KG1 (cell line): ENCODE results near the gene LAPTM5.
A peak's percentile ranks its signal among the peaks of the same experiment; 100 is the strongest.

Experiments
- DNase-seq: peaks from one replicate; lab custom pipeline; 2025; lab: John Stamatoyannopoulos, UW

Gene LAPTM5

DNA sequence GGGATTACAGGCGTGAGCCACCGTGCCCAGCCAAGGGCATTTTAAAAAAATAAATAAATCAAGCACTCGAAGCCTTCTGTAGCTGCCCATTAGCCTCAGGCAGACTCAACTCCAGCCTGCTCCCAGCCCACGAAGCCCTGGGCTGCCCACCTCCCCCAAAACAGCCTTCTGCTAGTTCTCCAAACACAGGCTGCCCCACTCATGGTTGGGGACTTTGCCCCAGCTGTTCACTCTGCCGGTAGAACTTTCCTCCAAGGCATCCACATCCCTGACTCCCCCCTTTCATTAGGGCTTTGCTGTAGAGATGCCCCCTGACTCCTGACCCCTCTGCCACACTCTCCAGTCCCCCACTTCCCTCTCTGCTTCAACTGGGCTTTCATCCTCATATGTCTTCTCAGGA lies 29.7 kb upstream of the LAPTM5 start:
- DNase-seq, result no peak

DNA sequence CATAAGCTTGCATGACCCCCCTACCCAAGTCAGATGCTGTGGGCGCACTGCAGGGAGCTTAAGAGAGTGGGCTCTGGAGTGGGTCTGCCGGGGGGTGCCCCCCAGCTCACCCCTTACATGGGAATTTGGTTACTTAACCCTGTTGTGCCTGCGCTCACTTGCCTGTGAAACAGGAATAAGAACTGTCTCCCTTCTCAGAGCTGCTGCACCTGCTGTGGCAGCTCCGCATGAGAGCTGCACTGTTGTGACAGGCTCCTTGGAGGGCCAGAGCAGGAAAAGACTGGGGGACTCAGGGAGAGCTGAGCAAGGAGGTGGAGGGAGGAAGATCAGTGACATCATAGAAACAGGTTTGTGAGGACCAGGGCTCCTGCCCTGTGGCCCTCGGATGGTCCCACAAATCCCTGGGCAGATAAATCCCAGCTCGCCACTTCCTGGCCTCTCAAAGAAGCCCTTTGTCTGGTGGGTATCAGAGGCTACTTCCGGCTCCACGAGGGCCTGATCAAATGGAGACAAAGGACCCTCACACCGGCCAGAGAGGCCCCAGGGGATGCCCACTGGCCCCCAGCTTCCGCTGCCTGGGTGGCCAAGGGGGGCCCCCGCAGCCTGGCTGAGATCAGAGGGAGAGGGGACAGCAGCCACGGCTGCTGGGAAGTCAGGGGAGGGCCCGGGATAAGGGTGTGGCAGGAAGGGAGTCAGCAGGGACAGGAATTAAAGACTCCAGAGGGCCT lies 28.9 kb upstream of the LAPTM5 start:
- DNase-seq, result no peak

DNA sequence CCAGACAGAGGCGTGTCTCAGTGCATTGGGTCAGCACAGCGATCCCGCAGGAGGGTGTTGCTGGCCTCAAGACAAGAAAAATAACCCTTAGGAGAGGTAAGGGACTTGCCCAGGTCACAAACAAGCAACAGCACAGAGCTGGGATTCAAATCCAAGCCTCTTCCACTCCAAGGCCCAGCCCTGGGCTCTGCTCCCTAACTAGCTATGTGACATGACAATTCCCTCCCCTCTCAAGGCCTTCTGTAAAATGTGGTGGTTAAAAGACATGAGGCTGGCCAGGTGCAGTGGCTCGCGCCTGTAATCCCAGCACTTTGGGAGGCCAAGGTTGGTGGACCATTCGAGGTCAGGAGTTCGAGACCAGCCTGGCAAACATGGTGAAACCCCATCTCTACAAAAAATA lies 28.1 kb upstream of the LAPTM5 start:
- DNase-seq, result no peak

DNA sequence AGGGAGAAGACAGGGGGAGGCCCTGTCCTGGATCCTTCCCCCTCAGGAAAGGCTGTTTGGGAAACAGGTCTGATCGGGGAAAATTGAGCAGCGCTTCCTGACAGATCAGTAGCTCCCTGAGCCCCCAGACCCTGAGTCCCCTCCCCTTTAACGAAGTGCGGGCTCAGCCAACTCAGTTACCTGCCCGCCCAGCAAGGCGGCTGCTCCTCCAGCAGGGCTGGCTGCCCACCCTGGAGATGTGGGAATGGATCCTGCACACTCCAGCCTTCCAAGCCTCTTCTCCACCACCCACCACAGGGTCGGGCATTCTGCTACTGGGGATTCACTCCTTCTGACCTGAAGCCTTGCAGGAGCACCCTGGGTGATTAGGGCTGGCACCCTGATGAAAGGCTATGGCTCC lies 27.6 kb upstream of the LAPTM5 start:
- DNase-seq, result no peak

DNA sequence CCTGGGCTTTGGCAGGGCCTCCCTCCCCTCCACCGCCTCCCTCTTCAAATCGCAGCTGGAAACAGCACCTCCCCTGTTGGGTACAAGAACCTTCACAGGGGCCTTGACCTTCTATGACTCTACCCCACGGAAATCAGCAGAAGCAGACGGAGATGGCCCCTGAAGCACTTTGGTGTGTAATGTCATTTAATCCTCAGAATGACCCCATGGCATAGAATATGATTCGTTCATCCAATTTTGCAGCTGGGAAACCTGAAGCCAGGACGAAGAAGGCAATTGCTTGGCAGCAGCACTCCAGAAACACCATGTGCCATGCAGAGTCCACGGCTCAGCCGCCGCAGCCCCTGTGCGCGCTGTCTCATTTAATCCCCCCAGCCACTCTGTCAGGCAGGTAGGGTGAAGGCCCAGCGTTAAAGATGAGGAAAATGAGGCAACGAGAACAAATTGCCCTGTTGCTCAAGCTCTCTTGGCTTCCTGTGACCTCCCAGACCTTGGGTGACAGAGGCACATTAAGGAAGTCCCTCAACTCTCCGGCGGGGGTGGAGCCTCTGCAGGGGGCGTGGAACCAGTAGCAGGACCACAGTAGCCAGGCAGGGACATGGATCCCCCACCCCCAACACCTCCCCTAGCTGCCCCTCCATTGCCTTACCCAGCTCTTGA lies 25.8 kb upstream of the LAPTM5 start:
- no peak for DNase-seq

DNA sequence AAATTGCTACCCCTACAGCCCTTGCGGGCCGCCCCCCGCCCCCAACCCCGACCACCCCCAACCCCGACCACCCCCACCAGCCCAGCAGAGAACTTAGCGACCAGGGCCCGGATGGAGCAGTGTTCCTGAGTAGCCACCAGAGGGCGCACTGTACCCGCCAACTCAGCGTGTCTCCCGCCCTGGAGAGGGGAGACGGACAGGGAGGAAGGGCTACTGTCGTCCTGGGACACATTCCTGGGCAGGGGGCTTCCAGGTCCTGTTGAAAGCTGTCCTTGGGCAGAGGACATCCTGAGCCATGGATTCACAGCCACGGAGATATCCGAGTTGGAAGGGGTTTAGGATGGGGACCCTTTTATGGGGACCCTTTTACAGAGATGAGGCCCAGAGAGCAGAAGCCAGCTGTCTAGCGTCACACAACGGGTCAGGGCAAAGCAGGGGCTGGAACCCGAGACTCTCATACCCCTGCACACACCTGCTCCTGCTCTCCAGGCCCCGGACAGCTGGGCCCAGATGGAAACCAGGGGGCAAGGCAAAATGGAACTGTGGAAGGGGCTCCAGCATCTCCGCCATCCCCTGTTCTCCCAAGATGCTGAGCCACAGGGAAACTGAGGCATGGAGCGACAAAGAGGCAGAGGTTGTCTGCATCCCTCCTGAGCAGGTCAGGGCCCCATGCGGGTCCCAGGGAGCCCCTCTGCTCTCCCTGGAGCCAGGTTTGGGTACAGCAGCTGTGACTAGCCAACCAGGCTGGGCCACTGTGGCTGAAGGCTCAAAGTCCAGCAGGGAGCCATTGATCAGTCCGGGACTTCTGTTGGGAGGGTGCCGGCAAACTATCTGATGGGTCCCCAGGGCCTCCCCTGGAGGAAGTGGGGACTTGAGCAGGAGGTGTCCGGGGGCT lies 25.0 kb upstream of the LAPTM5 start:
- DNase-seq, result peak; percentile 9

DNA sequence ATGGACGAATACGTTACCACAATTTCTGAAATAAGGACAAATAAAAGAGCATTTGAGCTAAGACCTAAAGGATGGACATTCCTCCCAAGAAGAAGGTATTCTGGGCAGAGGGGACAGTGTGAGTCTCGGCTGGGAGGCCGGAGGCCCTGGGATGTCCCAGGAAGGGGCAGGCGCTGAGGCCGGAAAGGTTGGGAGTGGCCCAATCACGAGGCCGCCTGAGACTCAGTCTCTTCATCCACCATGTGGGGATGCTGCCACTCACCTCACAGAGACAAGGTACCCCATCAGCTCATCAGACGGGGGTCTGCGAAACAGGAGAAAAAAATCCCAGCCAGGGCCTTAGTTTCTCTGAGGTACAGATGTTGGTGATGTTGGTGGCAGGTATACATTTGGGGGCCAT lies 24.3 kb upstream of the LAPTM5 start:
- no peak for DNase-seq

DNA sequence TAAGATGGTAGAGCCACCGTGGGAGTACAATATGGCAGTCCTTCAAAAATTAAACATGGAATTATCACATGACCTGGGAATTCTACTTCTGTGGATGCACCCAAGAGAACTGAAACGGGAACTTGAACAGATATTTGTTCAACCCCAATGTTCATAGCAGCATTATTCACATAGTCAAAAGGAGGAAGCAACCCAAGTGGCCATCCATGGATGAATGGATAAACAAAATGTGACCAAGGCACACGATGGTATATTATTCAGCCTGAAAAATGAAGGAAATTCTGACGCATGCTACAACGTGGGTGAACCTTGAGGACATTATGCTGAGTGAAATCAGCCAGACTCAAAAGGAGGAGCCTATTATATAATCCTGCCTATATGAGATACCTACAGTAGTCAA lies 22.8 kb upstream of the LAPTM5 start:
- no peak for DNase-seq

DNA sequence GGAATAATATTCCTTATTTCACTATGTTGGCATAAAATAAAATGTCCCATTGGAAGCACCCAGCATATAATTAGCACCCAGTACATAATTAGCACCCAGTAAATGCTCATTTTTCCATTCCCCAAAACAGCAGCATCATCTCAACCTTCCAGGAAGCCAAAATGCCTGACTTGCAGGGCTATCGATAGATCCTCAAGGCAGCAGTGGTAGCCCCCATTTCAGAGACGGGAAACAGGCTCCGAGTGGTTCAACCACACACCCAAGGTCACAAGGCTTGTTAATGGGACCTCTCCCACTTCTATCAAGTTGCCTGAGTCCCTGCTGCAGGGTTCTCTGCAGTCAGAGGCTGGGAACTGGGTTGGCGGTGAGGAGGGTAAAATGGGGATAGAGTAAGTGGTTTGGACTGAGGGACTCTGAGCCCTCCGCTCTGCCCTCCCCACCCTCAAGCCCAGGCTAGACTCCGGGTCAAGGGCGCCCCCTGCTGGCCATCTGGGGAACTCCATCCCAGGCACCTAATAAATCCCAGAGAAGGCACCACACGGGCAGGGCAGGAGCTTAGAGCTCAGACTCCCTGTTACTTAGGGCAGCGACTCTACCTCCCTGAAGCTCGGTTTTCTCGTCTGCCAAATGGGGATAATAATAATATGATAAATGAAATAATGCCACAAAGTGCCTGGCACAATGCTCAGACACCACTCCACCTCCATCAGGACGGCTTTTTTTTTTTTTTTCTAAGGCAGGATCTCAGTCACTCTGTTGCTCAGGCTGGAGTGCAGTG lies 21.9 kb upstream of the LAPTM5 start:
- peak; percentile 43 for DNase-seq

DNA sequence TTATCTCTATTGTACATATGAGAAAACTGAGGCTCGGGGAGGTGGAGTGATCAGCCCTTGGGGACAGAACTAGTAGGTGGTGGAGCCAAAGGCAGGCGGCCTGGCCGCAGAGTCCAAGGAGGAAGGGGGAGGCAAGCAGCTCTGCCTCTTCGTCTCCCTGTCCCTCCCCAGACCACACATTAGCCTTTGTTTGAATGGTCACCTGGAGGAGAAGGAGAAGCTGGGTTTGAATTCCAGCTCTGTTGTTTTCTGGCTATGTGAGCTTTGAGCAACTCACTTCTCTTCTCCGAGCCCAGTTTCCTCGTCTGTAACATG lies 21.4 kb upstream of the LAPTM5 start:
- no peak for DNase-seq

DNA sequence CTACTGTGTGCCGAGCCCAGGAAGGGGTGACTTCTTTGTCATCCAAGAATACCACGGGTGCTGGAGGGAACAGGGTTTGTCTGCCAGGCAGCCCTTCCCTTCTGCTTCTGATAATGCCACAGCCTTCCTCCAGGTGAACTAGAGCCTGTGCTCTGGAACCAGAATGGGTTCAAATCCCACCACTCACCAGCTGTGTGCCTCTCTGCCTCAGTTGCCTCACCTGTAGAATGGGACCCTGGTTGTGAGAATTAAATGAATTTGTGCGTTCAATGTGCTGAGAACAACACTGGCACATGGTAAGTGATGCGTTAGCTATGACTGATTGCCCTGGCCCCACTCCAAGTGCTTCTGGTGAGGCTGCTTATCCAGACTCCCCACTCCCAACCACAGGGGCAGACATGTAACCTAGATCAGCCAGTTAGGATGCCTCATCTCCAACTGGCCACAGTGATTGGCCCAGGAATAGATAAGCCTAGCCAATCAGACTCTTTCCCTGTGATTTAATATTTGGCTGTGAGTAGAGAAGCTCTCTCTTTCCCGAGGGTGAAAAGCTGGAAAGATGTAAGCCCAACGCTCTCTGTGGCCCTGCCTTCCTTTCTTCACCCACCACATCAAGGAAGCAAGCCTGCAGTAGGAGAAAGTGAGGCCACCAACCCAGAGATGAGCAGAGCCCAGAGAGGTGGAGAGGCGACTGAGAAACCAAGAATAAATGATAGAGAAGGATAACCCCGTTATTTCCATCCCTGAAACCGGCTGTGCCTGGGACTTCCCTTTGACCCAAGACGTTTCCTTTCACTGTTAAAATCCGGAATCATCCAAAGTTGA lies 20.8 kb upstream of the LAPTM5 start:
- no peak for DNase-seq

DNA sequence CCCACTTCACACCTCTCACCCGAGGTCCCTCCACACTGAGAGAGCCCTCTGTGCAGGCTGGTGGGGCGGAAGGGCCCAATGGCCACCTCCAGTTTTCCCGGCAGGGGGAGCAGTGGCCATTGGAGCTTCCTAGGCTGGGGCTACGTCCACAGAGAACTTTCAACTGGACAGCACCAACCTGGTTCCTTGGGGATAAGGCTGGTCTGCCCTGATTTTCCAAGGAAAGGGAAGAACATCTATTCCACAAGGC lies 20.3 kb upstream of the LAPTM5 start:
- DNase-seq, result no peak

DNA sequence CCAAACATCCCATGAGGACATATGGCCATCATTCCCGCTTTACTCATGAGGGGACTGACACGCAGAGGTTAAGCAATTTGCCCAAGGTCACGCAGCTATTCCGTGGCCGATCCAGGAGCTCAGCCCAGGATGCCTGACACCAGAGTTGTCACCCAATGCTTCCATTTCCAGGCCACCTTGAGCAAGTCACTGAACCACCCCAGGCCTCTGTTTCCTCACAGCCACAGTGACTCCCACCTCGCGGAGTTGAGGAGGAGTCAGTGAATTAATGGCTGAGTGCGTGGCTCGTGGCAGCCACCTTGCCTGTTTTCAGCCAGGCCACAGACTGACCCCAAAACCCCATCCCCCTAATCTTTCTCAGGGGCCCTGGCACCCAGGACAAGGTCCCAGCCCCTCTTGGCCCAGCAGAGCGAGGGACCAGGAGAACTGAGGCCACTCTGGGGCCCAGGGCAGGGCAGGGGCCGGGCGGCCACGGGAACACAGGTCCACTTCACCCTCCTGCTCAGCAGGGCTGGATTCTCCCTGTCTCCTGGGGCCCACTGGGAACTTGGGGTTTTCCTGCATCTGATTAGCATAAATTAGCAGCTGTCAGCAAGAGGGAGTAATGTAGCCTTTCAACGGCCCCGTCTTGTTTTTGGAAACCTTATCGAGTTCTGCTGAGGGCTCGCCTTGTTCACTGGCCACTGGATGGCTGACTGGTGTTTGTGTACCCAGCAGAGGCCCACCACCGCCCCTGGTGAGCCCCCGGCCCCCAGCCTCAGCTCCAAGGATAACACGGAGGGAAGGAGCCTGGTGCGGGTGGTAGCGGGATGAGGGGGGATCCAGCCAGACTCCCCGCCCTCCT lies 19.7 kb upstream of the LAPTM5 start:
- no peak for DNase-seq

DNA sequence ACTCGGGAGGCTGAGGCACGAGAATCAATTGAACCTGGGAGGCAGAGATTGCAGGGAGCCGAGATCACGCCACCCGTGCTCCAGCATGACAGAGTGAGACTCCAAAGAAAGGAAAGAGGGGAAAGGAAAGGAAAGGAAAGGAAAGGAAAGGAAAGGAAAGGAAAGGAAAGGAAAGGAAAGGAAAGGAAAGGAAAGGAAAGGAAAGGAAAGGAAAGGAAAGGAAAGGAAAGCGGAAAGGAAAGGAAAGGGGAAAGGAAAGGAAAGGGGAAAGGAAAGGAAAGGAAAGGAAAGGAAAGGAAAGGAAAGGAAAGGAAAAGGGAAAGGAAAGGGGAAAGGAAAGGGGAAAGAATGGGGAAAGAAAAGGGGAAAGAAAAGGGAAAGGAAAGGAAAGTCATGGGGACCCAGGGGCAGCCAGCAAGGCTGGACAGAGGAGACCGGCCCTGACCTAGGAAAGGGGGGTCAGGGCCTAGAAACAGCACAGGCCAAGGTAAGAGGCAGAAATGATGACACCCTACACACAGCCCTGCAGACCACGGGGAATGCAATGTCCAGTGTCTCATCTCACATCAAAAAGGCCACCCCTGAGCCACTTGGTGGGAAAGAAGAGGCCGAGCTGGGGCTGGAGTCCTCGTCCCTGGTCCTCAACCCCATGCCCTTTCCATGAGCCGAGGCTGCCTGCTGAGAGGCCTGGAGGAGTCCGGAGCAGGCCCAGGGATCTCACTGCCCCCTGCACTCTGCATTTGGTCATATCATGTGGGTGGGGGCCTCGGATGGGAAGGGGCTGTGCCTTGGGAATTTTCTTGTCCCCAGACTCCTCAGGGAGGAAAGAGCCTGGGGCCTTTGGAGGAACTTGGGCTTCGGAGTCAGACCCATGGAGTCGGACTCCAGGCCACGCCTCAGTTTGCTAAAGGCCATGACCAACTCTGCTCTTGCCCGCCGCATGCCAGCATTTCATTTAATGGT lies 18.8 kb upstream of the LAPTM5 start:
- no peak for DNase-seq

DNA sequence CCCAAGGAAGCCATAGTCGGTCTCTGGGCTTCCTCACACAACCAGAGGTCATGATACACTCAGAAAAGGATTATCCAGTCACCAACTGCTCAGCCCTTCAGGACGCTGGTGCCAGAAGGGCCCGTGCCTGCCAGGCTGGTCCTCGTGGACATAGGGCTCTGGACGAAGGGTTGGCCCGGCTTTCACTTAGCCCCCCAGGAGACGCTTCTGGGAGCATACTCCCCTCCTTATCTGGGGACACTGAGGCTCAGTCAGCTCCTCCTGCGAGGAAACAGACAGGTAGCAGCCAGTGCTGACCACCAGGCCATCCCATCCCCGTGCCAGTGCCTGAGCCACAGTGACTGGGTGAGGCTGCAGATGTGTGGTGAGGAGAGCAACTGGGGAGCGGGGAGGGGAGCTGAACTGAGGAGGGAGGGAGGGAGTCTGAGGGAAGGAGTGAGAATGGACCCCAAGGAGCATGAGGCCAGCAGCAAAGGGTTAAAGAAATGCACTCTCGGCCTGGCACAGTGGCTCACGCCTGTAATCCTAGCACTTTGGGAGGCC lies 17.9 kb upstream of the LAPTM5 start:
- no peak for DNase-seq

DNA sequence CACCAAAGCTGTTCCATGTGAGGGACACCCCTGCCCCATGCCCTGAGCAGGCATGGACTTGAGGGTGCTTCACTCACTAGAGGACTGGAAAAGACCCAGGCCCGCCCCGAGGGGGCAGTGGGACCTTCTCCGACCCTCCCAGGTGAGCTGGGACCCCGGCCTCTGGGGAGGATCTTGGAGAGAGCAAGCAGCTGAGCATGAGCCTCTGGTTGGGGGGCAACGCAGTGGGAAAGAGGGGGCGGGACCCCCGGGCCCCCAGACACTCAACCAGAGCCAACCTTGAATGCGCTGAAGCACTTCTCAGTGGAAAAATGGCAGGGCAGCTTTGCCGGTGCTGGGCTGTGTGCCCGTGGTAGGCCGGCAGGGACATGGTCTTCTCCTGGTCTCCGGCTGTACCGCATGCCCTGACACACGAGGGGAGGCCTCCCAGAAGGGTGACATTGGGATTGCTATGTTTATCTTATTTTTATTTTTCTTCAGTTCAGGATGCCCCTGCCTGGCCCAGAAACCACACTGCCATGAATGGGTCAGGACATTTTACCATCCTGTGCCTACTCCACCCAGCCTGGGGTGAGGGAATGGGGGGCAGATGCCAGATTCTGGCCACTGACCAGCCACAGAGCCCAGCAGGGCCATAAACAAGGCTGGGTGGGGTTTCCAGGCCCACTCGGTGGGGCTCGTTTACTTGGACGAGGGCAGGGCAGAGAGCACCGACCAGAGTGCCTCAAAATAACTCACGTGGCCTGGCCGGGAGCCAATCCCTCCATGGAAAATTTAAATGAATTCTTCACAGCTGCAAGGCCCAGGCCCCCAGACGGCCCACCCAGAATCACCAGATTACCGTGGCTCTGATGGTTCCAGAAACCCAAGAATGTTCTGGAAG lies 17.2 kb upstream of the LAPTM5 start:
- no peak for DNase-seq

DNA sequence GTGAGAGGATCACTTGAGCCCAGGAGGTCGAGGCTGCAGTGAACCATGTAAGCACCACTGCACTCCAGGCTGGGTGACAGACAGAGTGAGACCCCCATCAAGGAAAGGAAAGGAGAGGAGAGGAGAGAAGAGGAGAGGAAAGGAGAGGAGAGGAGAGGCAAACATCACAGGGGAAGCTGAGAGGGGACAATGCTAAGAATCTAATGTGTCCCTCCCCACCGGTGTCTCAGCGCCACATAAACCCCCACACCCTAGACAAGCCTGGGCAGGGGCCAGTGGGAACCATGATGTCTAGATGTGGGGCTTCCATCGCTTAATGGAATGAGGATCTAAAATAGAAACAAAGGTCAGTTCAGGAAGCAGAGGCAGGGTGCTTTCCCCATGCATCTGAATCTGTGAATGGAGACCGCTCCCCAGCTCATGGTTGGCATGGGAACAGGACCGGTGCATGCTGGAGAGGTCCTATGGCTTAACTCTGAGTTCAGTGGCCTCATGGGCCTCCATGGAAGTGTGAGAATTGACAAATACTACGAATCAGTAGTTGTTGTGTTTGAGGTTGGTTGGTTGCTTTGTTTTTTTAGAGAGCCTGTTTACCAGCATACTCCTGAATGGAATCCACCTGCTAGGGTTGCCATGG lies 16.3 kb upstream of the LAPTM5 start:
- DNase-seq, result no peak

DNA sequence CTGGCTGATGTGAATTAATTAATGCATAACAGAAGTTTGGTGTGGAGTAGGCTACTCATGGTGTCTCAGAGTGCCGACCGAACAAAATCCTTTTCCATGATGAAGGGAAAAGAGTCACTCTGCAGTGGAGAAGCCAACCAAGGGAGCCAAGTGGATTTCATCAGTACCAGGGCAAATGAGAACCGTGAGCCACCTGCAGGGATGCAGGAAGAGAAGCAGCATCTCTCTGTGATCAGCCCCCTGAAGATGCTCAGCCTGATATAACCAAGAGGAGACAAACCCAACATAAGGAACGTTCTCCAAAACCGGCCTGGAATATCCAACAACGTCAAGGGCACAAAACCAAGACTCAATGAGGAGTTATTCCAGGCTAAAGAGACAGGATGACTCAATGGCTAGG lies 13.4 kb upstream of the LAPTM5 start:
- no peak for DNase-seq
